Calu3 (cell line): ENCODE measurements around the gene RBL2. TPM values are rescaled to one million over a fixed set of nuclear protein-coding genes. Genes with fewer than 3 reads are reported as not detected.

Experiments
- BruUV-seq: library from RNA; stranded (reverse); fragments of 400-500 nt; replicated peaks from 2 replicates; lab custom pipeline; 2021; lab: Mats Ljungman, UMichigan
- CTCF ChIA-PET: fragments of 300-600 bp; sonication (Branson Sonifier 250); formaldehyde crosslinking; loops from one replicate; lab custom pipeline; 2022; ENCODE audit warnings: antibody characterized with exemption; lab: Charles Lee
- DNase-seq: peaks from one replicate; pipeline ENCODE4 v3.0.0; 2022
- H3K27ac Mint-ChIP-seq: one replicate; pipeline ENCODE4 v1.8.0; 2022; ENCODE audit warnings: mixed read lengths; ENCODE audit not compliant: unreplicated experiment
- H3K27me3 Mint-ChIP-seq: one replicate; pipeline ENCODE4 v1.8.0; 2022; ENCODE audit warnings: mixed read lengths; ENCODE audit not compliant: unreplicated experiment
- H3K36me3 Mint-ChIP-seq: one replicate; pipeline ENCODE4 v1.8.0; 2022; ENCODE audit warnings: mild to moderate bottlenecking, moderate library complexity, mixed read lengths; ENCODE audit not compliant: insufficient read depth, unreplicated experiment
- H3K4me1 Mint-ChIP-seq: one replicate; pipeline ENCODE4 v1.8.0; 2022; ENCODE audit warnings: mild to moderate bottlenecking, low read depth, mixed read lengths; ENCODE audit not compliant: unreplicated experiment
- H3K4me3 Mint-ChIP-seq: one replicate; pipeline ENCODE4 v1.8.0; 2022; ENCODE audit warnings: mild to moderate bottlenecking, low read depth, moderate library complexity, mixed read lengths; ENCODE audit not compliant: unreplicated experiment
- H3K9me3 Mint-ChIP-seq: one replicate; pipeline ENCODE4 v1.8.0; 2022; ENCODE audit warnings: low read depth, mixed read lengths; ENCODE audit not compliant: unreplicated experiment
- intact Hi-C: fragments of 100-400 bp; cut with micrococcal nuclease; formaldehyde crosslinking; loops from one replicate; pipeline ENCODE4 v1.10.0; 2022; ENCODE audit not compliant: unreplicated experiment
- total RNA-seq: library from RNA; stranded (reverse); gene quantifications from 2 replicates; pipeline ENCODE4 v1.2.3, GENCODE V29; 2022
- TF ChIP-seq, protein P1 (sequence below): fragments of 200-600 bp; IDR thresholded peaks from one replicate; pipeline ENCODE4 v1.8.0; 2022; ENCODE audit warnings: antibody characterized with exemption; ENCODE audit not compliant: unreplicated experiment

The RBL2 gene
- total RNA-seq, 1 experiment from 2014 or later = 62.8 TPM

DNA sequence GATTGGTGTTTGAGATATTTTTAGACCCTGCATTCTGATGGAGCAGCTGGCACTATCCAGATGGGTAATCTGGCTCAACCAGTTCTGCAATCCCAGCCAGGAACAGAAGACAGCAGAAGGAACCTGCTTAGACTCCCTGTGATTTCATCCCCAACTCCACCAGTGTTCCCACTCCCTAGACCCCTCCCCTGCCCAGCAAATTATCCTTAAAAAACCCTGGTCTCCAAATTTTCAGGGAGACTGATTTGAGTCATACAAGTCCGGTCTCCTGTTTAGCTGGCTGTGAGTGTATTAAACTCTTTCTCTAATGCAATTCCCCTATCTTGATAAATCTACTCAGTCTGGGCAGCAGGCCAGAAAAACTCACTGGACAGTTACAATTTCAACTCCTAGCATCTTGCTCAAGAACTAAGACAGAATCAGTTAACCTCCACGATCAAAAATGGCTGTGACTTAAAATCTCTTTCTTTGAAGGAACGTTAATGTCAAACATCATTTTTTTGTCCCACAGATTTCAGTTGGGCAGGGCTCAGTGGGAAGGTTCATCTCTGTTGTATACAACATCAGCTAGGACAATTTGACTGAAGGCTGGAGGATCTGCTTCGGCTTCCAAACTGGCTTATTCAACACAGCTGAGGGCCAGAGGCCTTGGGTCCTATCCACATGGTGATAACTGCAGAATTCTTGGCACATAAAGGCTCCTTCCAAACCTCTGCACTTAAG is 4.9 kb upstream of the RBL2 start:
- BruUV-seq = no TSS peak
- TF ChIP-seq, protein P1, sequence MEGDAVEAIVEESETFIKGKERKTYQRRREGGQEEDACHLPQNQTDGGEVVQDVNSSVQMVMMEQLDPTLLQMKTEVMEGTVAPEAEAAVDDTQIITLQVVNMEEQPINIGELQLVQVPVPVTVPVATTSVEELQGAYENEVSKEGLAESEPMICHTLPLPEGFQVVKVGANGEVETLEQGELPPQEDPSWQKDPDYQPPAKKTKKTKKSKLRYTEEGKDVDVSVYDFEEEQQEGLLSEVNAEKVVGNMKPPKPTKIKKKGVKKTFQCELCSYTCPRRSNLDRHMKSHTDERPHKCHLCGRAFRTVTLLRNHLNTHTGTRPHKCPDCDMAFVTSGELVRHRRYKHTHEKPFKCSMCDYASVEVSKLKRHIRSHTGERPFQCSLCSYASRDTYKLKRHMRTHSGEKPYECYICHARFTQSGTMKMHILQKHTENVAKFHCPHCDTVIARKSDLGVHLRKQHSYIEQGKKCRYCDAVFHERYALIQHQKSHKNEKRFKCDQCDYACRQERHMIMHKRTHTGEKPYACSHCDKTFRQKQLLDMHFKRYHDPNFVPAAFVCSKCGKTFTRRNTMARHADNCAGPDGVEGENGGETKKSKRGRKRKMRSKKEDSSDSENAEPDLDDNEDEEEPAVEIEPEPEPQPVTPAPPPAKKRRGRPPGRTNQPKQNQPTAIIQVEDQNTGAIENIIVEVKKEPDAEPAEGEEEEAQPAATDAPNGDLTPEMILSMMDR = no peak
- Mint-ChIP-seq H3K4me3 (peak overlapping the region; percentile 24), H3K27me3 (no peaks in the 10 kb centered on the region), H3K27ac (peak overlapping the region; percentile 31), H3K36me3 (peaks cover 19% of the 10 kb centered on the region), H3K9me3 (no peaks in the 10 kb centered on the region), H3K4me1 (peaks cover 42% of the 10 kb centered on the region)
- peak; percentile 58 for DNase-seq
- CTCF ChIA-PET = interaction anchor here (0.9 kb wide), 1 partner anchor 9 kb away, joined by 3 read pairs; no protein-coding TSS in a partner anchor
- intact Hi-C loops = loop anchor here (2.0 kb wide), 1 partner anchor 15 kb away; no protein-coding TSS in a partner anchor

DNA sequence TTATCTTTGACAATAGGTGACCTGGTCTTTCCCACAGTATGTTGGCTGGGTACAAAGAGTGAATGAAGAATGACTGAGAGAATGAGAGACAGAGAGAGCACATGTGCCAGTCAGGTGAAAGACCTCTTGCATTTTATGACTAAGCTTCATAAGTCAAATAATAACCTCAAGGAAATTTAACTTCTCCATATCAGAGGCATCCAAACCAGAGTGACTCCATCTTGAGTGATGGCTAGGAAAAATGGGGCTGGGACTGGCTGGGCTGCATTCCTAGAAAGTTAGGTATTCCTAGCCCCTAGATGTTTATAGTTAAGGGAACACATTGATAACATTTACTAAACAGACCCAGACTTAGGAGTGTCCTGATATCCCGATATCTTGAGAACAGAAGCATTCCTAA is 3.9 kb upstream of the RBL2 start:
- TF ChIP-seq, protein P1 = no peak
- peaks cover 42% of the 10 kb centered on the region for H3K4me1 Mint-ChIP-seq
- CTCF ChIA-PET = no interaction called here
- DNase-seq = no peak
- no peaks in the 10 kb centered on the region for H3K27me3 Mint-ChIP-seq
- BruUV-seq = no TSS peak
- H3K9me3 Mint-ChIP-seq = no peaks in the 10 kb centered on the region
- H3K36me3 Mint-ChIP-seq = peaks cover 28% of the 10 kb centered on the region
- intact Hi-C loops = no loop called here
- no peak overlapping the region for H3K27ac Mint-ChIP-seq
- no peak overlapping the region for H3K4me3 Mint-ChIP-seq

DNA sequence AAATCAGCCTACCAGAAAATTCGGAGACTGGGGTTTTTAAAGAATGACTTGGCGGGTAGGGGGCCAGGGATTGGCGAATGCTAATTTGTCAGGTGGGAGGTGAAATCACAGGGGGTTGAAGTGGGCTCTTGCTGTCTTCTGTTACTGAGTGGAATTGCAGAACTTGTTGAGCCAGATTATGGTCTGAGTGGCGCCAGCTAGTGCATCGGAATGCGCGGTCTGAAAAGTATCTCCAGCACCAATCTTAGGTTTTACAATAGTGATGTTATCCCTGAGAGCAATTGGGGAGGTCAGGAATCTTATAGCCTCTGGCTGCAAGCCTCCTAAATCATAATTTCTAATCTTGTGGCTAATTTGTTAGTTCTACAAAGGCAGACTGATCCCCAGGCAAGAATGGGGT is 762 bp upstream of the RBL2 start:
- H3K27ac Mint-ChIP-seq = peak overlapping the region; percentile 92
- no peaks in the 10 kb centered on the region for H3K27me3 Mint-ChIP-seq
- peaks cover 32% of the 10 kb centered on the region for H3K36me3 Mint-ChIP-seq
- BruUV-seq = no TSS peak
- peaks cover 38% of the 10 kb centered on the region for H3K4me1 Mint-ChIP-seq
- H3K4me3 Mint-ChIP-seq = peak overlapping the region; percentile 76
- intact Hi-C loops = no loop called here
- DNase-seq = no peak
- TF ChIP-seq, protein P1 = no peak
- H3K9me3 Mint-ChIP-seq = no peaks in the 10 kb centered on the region
- CTCF ChIA-PET = interaction anchor here (0.7 kb wide), 1 partner anchor 617 kb away, joined by 3 read pairs; no protein-coding TSS in a partner anchor

DNA sequence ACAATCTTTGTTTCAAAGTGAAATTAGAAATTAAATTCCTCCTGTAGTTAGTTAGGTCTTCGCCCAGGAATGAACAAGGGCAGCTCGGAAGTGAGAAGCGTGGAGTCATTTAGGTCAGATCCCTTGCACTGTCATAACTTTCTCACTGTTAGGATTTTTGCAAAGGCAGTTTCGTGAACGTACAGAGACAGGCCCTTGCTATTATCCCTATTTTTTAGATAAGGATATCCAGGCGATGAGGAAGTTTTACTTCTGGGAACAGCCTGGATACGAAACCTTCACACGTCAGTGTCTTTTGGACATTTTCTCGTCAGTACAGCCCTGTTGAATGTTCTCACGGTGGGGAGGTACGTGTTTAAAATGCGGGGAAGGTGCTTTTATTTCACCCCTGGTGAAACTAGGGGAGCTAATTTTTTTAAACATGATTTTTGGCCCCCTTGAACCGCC is 318 bp upstream of the RBL2 start:
- DNase-seq = no peak

More for the DNA sequence above, 318 bp upstream of the RBL2 start:
- CTCF ChIA-PET = interaction anchor here (0.7 kb wide), 1 partner anchor 617 kb away, joined by 3 read pairs; no protein-coding TSS in a partner anchor
- BruUV-seq = no TSS peak
- intact Hi-C loops = no loop called here
- H3K4me3 Mint-ChIP-seq = peak overlapping the region; percentile 76
- peaks cover 30% of the 10 kb centered on the region for H3K36me3 Mint-ChIP-seq
- H3K4me1 Mint-ChIP-seq = peaks cover 34% of the 10 kb centered on the region
- H3K27ac Mint-ChIP-seq = peak overlapping the region; percentile 92
- no peaks in the 10 kb centered on the region for H3K9me3 Mint-ChIP-seq
- no peaks in the 10 kb centered on the region for H3K27me3 Mint-ChIP-seq
- TF ChIP-seq, protein P1 = no peak
